GM21381 (cell line): Measurements from ENCODE around the gene RET.

Source experiments
- ATAC-seq: cut with Tn5 transposase; IDR thresholded peaks from one replicate; pipeline ENCODE4 v1.9.1; 2021; ENCODE audit warnings: mild to moderate bottlenecking, moderate library complexity; ENCODE audit not compliant: unreplicated experiment

RET gene

GRCh38 chr10:43061331-43061730 lies 15.5 kb upstream of the RET start:
- no peak for ATAC-seq

GRCh38 chr10:43061760-43062159 lies 15.1 kb upstream of the RET start:
- no peak for ATAC-seq

GRCh38 chr10:43062402-43063160 lies 14.3 kb upstream of the RET start:
- no peak for ATAC-seq

- ATAC-seq = no peak
Measured at GRCh38 chr10:43064331-43065075, 12.4 kb upstream of the RET start.

GRCh38 chr10:43065234-43065633 lies 11.6 kb upstream of the RET start:
- no peak for ATAC-seq

GRCh38 chr10:43065761-43066160 lies 11.1 kb upstream of the RET start:
- ATAC-seq = no peak

- ATAC-seq = no peak
Measured at GRCh38 chr10:43066481-43066880, 10.4 kb upstream of the RET start.

GRCh38 chr10:43067391-43068135 lies 9.3 kb upstream of the RET start:
- no peak for ATAC-seq

GRCh38 chr10:43068136-43068395 lies 8.8 kb upstream of the RET start:
- no peak for ATAC-seq

GRCh38 chr10:43068471-43069210 lies 8.2 kb upstream of the RET start:
- ATAC-seq = no peak

- ATAC-seq = no peak
Measured at GRCh38 chr10:43069211-43069515, 7.7 kb upstream of the RET start.

GRCh38 chr10:43069579-43069978 lies 7.3 kb upstream of the RET start:
- no peak for ATAC-seq

- no peak for ATAC-seq
Measured at GRCh38 chr10:43070121-43071085, 6.5 kb upstream of the RET start.

- ATAC-seq = no peak
Measured at GRCh38 chr10:43071865-43072650, 4.8 kb upstream of the RET start.

- no peak for ATAC-seq
Measured at GRCh38 chr10:43073191-43073590, 3.7 kb upstream of the RET start.

GRCh38 chr10:43073721-43074120 lies 3.1 kb upstream of the RET start:
- no peak for ATAC-seq

- ATAC-seq = no peak
Measured at GRCh38 chr10:43074409-43074808, 2.5 kb upstream of the RET start.

GRCh38 chr10:43074827-43075611 lies 1.9 kb upstream of the RET start:
- no peak for ATAC-seq

- no peak for ATAC-seq
Measured at GRCh38 chr10:43075612-43076003, 1.3 kb upstream of the RET start.
